GM19025 (cell line): ENCODE data around the gene PVALEF.

ENCODE experiments used
- ATAC-seq: cut with Tn5 transposase; IDR thresholded peaks from one replicate; pipeline ENCODE4 v1.9.1; 2021; ENCODE audit warnings: mild to moderate bottlenecking, low read depth, moderate library complexity; ENCODE audit not compliant: unreplicated experiment

PVALEF gene

DNA sequence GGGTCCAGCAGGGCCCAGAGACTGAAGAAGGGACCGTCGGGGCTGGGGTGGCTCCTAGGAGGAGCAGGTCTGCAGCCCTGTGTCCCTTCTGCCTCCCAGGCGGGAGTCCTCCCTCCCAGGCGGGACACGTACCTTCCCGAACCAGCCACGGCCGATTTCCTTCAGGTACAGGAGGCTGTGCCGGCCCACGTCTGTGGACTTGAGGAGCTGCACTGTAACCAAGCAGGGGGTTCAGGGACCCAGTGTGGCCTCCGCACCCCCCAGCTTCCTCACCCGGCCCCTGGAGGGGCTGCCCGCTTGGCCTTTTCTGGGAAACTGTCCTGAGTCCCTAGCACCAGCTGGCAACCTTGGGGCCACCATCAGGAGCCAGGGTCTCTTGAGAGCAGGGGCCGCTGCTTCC is 37.0 kb upstream of the PVALEF start:
- ATAC-seq = no peak

DNA sequence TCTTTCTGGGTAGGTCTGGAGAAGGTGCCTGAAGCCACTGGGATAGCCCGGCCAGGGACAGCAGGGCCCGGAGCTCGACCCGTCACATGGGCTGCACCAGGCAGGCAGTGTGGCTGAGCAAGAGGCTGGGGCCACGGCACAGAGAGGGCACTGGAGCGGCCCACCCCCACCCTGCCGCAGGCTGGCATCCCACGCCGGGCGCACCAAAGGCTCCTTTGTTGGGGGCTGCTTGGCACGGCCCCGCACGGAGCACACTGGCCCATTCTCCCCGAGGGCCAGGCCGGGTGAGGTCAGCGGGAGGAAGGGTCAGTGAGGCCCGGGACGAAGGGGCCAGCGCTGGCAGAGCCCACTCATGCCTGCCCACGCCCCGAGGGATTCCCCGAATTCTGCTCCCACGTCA is 36.5 kb upstream of the PVALEF start:
- no peak for ATAC-seq

DNA sequence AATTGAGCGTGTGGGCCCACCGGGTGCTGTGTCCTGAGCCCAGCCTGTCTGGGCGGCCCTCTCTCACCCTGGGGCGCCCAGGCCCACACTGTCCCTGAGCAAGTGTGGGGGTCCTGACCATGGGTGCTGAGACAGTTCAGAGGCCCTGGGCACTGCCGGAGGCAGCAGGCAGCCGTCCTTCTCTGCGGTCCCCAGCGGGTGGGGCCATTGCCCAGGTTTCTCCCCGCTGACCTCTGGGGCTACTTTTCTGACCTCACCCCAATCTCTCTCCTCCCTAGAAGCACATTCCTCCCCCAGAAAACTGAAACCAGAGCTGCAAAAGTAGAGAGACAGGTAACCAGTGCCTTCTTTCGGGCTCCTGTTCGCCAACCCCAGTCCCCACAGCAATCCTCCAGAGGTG is 36.0 kb upstream of the PVALEF start:
- no peak for ATAC-seq

DNA sequence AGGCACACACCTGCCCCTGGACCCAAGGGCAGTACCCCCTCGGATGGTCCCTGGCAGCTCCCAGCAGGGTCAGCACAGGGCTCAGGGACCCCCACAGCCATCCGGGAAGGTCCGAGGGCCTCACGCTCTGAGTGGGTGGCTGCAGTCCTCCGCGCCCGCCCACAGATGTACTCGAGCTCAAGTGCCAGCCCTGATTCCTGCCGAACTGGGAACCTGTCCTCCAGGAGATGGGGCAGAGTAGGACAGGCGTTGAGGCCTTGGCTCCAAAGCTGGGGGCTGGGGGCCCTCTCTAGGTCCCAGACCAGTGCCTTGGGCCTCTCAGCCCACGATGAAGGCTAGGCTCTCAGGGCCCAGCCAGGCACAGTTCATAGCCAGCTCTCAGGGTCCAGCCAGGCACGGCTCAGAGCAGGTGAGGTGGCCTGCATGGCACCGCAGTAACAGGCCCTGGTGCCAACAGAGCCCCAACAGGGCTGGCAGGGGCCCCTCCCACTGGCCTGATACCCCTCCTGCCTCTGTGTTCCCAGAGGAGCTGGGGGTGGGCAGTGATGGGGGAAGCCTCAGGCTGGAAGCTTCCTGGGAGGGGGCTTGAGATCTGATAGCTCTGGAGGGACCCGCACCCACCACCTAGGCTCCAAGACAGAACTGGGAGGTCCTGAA is 35.5 kb upstream of the PVALEF start:
- ATAC-seq = no peak

DNA sequence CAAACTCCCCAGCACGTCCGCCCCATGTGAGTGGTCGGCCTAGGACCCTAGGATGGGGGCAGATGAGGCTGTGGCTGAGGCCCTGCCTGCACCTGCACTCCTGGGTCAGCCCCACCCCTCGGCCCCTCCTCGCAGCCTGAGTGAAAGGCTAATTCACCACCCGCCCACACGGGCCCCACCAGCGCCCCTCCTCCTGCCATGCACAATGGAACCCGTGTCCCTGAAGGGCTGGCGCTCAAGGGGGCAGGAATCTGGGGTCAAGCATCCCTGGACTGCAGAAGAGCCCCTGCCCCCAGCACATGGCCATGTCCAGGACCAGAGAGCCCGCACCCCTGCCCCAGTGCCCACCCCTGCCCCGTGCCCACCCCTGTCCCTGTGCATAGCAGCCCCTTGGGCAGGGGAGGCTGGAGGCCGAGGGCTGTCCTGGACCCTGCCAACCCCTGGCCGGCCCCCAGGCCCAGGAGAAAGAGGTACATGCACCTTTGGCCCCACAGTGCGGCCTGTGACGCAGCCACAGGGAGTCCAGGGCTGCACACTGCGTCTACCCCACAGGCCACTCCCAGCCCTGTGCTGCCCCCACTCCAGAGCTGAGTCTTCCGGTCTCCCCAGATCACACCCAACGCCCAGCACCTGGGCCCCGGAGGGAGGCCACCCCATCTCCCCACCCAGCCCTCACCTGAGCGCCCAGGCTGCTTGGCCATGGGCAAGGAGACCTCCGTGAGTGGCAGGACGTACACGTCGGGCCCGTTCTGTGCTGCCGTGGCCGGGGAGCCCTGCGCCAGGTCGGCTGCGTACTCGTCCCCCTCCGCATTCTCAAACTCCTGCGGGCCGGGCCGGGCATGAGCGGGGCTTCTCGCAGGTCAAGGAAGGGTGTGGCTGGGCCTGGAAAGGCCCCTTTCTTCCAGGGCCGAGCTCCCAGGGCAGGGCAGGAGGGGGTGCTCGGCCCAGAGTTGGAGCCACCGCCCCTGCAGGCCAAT is 34.6 kb upstream of the PVALEF start:
- ATAC-seq = no peak

DNA sequence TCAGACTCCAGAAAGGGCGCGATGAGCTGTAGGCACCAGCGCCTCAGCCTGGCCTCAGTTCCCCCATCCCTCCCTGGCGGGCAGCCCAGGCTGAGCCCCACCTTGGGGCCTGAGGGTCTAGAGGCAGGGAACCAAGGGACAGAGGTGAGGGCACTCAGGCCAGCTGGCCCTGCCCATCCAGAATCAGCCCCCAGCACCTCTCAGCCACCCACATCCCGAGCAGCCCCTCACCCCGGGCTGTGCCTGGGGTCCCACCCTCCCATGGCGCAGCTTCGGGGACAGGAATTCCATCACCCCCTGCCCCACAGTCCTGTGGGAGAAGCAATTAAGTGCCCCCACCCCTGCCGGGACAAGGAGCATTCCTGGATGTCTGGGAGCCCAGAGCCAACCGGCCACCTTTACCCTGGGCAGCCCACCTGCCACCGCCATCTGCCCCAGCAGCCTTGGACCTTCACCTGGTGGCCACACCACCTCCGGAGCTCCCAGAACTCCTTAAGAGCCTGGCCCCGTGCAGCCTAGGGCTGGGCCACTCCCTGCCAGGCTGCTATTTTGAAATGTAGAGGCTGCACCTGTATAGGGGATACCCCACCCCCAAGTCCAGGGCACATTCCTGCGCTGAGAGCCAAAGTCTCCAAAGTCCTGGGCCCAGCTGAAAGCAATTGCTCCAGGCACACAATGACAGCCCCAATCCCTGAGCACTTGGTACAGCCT is 33.7 kb upstream of the PVALEF start:
- no peak for ATAC-seq

DNA sequence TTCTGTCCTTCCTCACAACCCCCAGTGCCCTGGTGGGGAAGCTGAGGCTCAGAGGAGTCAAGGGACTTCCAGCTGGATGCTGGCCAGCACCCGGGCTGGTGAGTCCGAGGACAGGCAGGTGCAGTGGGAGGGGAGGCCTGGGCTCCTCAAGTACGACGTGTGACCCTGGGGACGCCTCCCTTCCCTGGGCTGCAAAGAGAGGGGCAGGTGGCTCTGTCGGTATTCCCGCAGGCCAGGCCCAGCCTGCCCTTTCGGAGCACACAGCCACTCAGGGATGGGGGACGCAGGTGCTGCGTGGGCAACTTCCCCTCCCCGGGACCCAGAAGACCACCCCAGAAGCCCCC is 33.1 kb upstream of the PVALEF start:
- ATAC-seq = no peak

DNA sequence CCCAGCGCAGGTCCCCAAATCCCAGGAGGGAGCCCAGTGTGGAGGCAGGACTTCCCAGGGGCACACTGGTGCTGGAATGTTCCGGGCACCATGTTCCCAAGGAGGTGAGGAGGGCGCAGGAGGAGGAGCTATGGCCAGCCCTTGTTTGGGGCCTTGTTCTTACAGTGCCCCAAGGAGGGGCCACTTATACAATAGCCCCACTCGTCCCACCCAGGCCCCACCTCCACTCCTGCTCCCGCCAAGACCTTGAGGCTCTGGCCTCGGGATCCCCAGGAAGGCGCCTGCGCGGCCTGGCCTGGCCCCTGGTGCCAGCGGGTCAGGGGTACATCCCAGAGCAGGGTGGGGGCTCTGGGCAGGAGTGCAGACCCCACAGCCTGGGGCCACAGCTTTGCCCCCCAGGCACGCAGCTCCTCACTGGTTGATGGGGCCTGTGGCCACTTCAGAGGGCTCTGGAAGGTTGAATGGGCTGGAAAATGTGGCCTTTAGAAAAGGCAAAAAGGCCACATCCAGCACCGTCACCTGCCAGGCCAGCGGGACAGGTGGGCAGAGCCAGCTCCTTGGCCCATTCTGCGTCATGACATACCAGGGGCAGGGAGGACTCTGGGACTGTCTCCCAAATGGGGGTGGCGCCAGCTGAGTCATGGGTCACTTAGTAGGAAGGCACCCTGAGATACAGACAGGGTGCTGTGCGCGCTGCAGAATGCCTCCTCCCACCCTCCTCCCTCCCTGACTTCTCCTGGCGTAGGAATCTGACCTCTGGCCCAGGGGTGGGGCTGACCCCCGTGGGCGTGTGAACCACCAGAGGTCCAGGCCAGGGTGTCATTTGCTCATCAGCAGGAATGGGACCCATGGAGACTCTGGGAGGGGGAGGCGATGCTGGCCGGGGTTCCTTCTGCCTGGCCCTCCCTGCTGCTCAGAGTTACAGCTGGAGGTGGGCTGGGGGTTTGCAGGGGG is 32.3 kb upstream of the PVALEF start:
- ATAC-seq = no peak

DNA sequence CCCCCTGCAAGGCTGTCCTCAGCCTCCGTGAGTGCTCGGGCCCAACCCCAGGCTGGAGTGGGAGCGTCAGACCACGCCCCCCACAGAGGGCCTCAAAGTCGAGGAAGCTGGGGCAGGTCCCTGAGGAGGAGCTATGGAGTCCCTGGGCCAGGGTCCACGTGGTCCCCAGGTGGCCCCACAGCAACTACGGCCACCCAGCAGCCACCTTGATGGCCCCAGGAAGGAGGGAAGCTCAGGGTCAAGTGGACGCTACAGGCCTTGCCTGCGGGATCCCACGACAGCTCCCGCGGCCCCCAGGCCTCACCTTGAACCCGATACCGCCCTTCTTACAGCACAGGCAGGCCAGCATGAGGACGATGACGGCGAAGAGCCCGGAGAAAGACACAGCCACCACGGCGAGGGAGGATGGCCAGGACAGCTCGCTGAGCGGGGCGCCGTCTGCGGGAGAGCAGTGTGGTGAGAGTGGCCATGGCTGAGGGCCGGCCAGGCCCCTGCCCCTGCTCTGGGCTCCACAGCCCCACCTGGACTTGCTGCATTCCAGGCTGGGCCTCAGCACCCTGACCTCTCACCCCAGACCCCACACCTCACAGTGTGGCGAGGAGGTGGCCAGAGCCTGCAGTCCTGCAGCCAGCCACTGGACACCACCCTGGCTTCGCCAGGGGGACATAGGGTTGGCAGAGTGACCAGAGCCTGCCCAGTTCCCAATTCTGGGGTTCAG is 31.1 kb upstream of the PVALEF start:
- no peak for ATAC-seq

DNA sequence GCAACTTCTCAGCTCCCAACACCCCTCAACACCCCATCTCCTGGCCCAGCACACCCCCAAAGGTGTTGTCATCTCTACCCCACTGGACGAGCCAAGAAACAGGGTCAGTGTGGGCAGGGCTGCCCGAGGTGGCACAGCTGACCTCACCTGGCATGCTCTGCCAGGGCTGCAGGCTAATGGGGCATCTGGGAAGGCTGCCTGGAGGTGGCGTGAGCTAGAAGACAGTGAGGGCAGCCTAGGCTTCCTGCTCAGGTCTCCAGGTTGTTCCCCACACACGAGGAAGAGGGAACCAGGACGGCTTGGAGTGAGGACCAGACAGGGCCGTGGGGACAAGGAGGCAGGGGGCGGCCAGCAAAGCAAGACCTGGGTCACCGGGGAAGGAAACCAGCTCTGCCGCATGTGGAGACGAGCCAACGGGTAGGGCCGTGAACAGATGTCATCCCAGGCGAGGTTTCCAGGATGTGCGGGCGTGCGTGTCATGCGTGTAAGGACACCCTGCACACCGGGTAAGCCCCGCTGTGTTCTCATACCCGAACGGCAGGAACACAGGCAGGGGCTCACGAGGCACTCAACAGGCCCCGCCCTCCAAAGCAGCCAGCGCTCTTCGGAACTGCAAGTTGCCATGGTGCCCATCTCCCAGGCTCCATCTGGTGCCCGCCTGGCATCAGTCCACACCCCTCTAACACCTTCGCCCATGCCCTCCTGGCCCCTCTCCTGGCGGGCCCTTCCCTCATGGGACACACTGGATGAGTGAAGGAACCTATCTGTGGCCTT is 29.6 kb upstream of the PVALEF start:
- ATAC-seq = no peak

DNA sequence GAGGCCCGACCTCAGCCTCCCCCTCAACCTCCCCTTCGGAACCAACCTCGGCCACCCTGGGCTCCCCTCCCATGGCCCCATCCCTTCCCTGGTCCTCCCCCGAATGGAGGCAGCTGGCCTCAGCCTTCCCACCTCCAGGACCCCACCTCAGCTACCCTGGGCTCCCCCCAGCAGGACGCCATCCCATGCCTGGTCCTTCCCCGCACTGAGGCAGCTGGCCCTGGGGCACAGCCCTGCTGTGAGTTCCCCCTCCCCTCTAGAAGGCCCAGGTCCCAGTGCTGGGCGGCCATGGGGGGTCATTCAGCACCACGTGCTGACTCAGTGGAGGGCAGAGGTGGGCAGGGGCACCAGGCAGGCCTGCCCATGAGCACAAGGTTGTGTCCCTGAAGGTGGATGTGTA is 28.9 kb upstream of the PVALEF start:
- no peak for ATAC-seq

DNA sequence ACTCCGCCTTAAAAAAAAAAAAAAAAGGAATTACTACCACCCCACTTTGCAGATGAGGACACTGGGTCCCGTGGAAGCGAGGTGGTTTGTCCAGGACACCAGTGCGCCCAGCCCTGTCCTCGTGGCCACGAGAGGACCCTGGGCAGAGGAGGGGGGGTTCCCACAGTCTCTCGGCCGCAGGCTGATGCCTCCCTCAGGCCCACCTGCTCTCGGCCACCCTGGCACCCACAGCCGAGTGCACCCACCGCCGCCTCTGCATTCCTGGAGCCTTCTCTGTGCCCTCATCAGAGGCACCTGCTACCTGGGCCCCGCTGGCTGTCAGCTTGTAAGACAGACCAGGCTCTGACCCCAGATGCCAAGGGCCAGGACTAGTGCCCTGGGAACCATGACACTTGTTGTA is 28.1 kb upstream of the PVALEF start:
- ATAC-seq = no peak

DNA sequence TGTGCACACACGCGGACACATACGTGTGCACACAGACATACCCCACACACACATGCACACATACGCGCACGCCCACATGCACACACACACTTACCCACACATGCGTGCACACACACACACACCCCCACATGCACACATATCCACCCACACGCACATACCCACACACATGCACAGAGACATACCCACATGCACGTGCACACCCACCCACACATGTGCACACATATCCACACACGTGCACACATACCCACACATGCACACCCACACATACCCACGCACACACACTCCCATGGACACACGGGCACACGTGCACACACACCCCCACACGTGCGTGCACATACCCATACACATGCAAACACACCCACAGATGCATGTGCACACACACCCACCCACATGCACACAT is 27.2 kb upstream of the PVALEF start:
- ATAC-seq = no peak

DNA sequence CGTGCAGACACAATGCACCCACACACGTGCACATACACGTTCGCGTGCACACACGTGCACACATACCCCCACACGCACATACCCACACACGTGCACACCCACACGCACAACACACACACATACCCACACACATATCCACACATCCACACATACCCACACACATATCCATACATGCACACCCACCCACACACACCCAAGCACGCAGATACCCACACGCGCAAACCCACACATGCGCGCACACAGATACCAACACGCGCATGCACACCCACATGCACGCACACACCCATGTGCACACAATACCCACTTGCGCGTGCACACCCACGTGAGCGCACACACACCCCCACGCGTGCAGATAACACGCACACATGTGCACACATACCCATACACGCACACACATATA is 26.8 kb upstream of the PVALEF start:
- no peak for ATAC-seq

DNA sequence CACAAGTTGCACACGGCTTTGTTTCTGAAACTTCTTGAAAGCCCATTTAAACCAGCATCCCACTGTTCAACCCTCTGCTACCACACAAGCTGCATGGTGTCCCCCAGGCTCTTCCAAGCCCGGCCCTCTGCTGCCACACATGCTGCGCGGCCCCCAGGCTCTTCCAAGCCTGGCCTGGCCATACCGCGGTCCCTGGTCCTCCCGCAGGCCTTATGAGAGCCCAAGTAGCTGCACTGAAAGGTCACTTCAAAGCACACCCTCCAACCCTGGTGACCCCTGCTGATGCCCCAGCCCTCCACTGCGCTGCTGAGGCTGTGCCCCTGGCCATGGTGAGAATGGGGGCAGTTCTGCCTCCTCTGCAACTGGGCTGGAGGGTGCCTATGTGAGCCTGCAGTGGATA is 25.9 kb upstream of the PVALEF start:
- ATAC-seq = no peak

DNA sequence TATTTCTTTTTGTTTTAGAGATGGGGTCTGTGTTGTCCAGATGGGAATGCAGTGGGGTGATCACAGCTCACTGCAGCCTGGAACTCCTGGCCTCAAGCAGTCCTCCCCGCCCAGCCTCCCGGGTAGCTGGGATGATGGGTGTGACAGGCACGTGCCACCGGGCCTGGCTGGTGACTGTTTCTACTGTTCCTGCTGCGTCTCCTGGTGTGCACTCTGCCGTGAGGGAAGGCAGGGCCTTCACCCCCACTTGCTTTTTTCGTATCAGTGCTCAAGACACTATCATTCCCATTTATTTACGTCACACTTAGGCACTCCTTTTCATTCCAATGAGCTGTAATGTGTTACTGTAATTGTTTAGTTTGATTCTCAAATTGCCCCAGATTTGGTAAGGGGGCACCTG is 25.3 kb upstream of the PVALEF start:
- no peak for ATAC-seq

DNA sequence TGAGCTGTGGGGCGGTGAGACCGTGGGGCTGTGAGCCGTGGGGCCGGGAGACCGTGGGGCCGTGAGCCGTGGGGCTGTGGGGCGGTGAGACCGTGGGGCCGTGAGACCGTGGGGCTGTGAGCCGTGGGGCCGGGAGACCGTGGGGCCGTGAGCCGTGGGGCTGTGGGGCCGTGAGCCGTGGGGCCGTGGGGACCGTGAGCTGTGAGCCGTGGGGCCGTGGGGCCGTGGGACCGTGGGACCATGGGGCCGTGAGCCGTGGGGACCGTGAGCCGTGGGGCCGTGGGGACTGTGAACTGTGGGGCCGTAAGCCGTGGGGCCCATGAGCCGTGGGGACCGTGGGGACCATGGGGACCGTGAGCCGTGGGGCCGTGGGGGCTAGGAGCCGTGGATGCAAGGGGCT is 24.6 kb upstream of the PVALEF start:
- no peak for ATAC-seq

DNA sequence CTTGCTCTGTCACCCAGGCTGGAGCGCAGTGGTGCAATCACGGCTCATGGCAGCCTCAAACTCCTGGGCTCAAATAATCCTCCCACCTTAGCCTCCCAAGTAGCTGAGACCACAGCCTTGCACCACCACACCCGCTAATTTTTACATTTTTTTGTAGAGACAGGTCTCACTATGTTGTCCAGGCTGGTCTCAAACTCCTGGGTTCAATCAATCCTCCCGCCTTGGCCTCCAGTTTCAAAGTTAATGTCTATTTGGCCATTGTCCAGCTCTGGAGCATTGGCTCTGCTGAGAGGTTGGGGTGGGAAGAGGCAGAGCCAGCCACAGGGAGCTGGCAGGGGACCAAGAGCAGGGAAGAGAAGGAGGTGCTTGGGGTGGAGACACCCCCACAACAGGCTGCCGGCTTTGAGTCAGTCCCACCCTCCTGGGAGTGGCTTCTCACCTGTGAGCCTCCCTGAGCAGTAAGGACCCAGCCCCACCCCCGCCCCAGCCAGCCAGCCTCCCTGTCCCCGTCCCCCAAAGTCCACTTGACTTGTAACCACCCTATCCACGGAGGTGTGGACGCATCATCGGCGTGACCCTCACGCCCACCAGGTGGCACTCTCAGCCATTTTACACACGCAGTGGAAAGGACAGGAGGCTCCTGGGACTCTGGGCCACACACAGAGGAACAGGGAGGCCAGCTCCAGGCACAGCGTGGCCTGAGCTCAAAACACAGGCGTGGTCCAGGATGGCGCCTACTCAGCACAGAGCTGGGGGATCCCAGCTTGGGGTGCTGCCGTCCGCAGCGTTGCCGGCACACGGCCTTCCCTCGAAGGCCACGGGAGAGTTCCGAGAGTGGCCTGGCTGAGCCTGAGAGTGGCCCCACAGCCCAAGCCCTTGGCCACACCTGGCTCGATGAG is 22.8 kb upstream of the PVALEF start:
- no peak for ATAC-seq
